A673 (cell line): ENCODE results near the gene SLC13A5.

Source experiments
- CTCF ChIP-seq: fragments of 300-800, 200-600 bp; sonication (generic); conservative IDR thresholded peaks from 2 replicates; pipeline ENCODE4 v1.5.1; 2017; ENCODE audit warnings: low read depth, mild to moderate bottlenecking, antibody characterized with exemption, low read length, moderate library complexity, mixed read lengths
- EZH2 ChIP-seq: fragments of 200-600 bp; sonication (generic); IDR thresholded peaks from 2 replicates; pipeline ENCODE4 v1.6.1; 2017; ENCODE audit warnings: borderline replicate concordance, low read depth, mild to moderate bottlenecking, mixed read lengths, antibody characterized with exemption, low read length; ENCODE audit not compliant: poor library complexity, severe bottlenecking

GRCh38 chr17:6636105-6636504 is 77.1 kb downstream of the SLC13A5 start:
- TF ChIP-seq CTCF = no peak
- no peak for TF ChIP-seq EZH2
